CD4-positive, alpha-beta T cell treated with Interleukin-17A for 4 hours (primary cell): ENCODE data around the gene RTN4R.

Source experiments
- DNase-seq: peaks from one replicate; pipeline ENCODE4 v3.0.0-alpha.2; 2020; ENCODE audit warnings: mixed read lengths

RTN4R gene

GRCh38 chr22:20256551-20257211 is 11.4 kb downstream of the RTN4R start:
- no peak for DNase-seq

DNA sequence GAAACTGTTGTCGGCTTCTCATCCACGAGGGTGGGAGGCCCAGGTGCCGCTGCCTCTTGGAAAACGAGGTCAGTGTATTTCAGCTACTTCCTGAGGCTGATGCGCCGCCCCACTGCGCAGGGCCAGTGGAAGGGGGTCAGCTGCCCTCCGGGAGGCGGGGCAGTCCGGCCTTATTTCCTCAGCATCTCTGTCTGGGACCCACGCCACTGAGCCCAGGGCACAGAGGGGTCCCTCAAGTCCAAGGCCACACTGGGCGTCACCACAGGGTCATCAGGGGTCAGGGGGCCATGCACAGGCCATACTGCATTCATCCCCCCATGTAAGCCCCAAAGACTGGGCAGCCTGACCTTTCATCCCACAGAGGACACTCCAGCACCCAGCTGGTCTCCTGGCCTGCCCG is 12.1 kb downstream of the RTN4R start:
- DNase-seq = no peak

DNA sequence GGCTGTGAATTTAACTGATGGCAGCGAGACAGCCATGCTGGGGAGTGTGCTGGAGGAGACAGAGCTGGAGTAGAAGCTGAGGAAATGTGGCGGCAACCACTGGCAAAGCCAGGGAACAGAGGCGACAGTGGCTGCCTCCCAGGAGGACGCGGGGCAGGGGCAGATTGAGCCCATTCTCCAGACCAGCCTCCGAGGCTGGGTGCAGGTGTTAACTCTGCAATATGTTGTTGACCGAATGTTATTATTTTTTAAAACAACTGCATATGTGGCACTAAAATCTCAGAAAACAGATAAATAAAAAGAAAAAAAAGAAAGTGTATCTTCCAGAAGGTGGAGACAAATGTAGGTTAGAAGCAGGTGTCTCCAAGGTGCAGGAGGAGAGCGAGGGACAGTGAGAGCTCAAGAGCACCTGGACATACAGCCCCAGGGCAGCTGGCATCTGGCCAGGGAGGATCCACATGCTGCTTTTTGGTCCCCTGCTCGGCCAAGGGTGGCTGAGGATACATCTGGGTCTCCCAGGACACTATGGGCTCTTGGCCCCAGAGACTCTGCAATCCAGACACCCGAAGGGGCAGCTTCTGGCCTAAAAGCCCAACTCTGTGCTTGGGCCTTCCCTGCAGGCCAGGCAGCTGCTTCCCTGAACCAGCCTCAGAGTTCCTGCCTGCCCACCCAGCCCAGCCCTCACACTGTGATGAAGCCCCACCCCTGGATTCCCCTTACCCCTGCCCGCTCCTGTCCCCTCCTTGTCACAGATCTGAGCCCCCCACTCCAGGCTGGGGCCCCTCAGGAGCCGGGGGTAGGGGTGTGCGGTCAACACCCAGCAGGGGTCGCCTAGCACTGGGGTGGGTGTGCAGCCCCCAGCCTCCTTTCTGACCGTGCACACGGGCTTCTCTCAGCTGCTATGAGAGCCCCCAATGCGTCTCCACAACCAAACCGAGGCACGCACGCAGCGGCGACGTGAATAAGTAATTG is 12.9 kb downstream of the RTN4R start:
- DNase-seq = no peak

DNA sequence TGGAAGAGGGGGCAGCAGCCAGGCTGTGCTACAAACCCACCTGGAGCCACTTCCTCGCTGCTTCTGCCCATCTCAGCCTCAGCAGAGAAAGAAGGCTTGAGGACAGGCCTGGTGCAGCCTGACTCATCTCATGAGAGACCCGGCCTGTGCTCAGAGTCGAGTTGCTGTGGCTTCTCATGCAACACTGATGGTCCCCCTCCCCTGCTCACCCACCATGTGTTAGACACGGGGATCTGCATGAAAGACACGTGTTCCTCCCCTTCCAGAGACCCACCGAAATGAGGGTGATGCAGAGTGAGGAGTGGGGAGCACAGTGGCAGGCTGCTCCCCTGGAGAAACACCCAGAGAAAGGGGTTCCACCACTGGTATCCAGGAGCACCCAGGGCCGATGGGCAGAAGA is 15.0 kb downstream of the RTN4R start:
- no peak for DNase-seq

DNA sequence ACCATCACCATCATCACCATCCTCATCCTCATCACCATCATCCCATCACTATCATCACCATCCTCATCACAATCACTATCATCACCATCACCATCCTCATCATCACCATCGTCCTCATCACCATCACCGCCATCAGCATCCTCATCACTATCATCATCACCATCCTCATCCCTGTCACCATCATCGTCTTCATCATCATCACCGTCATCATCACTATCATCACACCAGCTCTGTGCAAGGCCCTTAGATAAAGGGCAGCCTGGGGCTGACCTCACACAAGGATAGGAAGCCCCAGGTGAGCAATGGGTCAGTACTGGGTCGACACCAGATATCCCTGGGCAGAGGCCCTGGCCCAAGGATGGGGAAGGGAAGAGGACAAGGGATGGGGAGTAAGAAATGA is 16.1 kb downstream of the RTN4R start:
- no peak for DNase-seq

DNA sequence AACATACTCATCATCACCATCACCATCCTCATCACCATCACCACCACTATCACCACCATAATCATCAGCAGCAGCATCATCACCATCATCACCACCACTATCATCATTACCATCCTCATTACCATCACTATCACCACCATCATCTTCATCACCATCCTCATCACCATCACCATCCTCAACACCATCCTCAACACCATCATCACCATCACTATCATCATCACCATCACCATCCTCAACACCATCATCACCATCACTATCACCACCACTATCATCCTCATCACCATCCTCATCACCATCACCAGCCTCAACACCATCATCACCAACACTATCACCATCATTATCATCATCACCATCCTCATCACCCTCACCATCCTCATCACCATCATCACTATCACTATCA is 16.6 kb downstream of the RTN4R start:
- DNase-seq = no peak

DNA sequence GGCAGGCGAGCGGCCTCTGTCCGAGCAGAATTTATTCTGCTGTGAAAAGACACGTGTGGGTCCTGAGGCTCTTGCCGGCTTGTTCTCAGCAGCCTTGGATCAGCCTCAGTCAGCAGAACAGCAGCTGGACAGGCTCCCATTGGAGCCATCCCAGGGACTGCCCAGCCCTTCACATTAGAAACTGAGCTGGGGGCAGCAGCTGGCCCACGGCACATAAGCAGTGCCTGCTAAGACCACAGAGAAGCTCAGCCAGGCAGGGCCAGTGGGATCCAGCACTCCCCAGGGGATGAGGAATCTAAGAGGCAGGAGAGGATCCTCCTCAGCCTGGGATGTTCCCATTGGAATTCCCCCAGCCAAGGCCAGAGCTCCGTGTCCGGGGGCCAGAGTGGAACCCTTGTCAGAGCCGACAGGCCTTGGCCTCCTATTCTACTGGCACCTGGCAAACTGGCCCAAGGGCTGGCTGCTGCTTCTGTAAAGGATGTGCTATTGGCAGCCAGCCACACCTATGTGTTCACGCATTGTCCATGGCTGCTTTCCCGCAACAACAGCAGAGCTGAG is 18.2 kb downstream of the RTN4R start:
- no peak for DNase-seq

- no peak for DNase-seq
Observed at GRCh38 chr22:20248461-20248978, 19.6 kb downstream of the RTN4R start.

GRCh38 chr22:20247608-20248171 is 20.4 kb downstream of the RTN4R start:
- no peak for DNase-seq

DNA sequence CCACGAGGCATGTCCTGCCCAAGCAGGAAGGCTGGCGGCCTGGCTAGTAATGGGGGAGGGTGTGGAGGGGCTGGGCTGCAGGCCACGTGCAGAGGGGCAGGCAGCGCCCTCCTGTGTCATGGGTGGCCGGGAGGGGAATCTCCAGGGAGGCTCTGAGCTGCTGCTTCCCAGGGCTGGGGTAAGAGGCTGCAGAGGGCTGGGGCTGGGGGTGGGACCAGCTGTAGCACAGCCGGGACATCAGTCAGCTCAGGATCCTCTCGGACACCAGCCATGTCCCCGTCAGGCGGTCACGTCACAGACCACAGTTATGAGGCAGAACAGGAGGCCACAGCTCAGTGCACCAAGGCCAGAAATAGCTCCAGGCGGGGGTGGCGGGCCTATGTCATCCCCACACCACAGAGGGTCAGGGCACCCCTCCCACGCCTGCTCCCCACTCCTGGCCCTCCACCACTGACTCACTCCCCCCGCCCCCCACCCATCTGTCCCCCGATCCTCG is 21.1 kb downstream of the RTN4R start:
- DNase-seq = no peak

GRCh38 chr22:20246368-20247009 is 21.6 kb downstream of the RTN4R start:
- DNase-seq = no peak

DNA sequence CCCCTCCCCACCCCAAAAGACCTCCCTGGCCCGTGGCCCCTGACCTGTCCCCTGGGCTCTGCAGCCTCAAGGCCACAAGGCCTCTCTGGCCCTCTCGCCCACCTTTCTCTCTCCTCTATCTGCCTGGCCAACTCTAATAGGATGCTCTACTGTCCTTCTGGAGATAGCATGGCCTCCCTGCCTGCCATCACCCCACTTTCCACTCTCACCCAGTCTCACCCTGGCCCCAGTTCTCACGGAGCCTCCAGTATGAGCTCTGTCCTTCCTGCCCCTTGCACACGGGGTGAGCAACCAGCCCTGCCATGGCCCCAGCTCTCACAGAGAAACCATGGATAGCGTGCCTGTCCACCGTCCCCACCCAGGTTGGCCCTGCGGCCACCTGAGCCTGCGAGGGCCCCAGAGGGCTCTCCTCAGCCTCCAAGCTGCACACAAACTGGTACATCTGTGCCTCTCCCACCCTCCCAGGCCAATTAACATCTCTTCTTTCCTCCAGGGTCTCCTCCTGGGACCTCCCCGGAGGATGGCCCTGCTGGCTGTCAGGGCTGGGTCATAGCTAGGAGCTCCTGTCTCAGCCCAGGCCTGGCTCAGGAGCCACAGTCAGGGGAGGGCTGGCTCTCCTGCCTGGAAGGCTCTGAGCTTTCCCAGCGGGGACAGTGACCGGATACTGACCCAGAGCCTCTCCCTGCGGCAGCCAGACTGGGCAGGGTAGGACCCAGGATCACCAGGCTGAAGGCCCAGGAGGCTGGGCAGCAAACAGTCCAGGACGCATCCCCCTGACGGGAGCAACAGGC is 22.3 kb downstream of the RTN4R start:
- DNase-seq = peak; percentile 19

DNA sequence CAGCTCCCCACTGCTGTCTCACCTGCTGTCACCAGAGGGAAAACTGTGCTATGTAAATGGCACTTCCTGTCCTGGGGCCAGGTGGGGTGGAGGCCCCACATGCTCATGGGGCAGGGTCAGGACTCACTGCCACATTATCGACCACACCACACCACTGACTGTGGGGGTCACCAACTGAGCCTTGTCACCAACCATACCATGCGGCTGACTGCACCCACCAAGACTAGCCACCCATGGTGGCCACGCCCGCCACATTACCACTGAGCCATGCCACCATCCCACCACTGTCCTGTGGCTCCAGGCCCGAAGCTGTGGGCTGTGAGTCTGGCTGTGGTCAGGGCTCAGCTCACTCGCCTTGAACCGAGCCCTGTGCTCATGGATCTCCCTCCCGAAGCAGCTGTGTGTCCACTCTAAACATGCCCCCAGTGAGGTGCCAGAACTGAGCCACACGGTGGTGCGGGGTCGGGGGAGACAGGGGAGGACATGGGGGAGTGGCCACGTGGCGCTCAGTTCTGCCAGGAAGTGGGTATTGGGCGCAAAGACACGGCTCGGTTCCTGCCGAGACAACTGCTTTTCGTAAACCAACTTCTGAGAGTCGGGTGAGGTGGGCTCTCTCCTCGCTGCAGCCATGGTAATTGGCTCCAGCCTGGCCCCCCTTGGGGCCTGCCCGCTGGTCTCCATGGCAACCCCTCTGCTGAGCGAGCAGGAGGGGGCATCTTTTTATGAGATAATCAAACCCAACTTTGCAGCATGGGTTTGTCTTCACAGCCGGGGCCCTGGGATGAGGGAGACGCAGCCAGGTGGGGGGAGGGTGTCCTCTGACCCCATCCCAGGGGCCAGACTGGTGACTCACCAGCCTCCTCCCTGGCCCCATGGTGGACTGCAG is 23.2 kb downstream of the RTN4R start:
- peak; percentile 75 for DNase-seq

DNA sequence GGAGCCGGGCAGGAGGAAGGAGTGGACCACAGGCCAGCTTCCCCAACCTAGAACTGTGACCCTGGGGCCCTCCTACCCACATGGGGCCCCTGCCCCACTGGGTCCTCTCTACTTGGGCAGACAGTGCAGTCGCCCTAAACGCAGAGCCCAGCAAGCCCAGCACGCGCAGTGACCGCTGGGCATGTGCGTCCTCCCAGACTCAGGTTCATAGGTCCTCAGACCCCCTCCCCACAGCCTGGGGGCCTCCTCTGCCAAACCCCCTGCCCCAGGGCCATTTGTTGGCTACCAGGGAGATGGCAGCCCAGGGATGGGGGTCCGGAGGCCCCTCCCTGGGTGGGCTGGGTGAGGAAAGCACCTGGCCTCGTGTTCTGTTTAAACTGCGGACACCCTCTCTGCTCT is 23.9 kb downstream of the RTN4R start:
- no peak for DNase-seq

DNA sequence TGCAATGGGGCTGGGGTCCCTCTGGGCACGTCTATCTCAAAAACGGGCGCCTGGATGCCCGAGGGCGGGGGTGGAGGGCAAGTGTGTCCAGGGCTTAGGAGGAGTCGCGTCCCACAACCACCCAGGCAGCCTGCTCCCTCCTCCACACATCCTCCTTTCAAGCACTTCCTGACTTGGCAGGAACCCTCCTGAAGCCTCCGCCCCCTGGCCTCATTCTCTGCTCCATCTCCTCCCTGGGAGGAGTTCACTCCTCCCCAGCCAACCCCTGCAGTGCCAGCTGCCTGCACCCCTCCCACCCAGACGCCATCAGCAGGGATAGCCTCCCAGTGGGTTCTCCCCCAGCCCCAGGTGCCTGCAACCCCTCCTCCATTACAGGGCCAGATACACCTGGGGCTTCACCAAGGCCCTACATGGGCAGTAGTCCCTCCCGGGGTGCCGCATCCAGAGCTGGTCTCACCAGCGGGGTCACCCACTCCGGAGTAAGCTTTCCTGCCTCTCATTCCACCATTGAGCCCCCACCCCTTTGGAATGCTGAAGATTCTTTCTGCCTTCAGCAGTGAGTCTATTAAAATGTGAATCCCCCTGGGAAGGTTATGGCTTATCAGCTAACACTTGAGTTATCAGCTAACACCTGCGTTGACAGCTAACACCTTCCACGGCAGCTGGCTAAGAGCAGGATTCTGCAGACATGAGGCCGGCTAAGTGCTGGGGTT is 24.4 kb downstream of the RTN4R start:
- peak; percentile 82 for DNase-seq

DNA sequence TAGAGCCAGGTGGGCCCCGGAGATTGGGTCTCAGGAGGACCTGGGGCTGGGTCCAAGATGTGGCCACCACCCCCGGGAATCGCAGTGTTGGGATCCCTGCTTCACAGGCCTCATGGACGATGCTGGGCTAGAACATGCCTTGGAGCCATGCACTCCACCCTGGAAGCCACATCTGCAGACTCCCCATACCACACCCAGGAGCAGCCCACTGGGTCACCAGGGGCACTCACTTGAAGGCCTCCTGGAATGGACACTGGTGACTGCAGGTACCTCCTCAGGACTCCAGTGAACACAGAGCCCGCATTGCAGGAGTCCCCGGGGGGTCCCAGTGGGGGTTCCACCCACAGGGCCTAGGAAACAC is 25.0 kb downstream of the RTN4R start:
- peak; percentile 19 for DNase-seq

- peak; percentile 66 for DNase-seq
Observed at GRCh38 chr22:20242393-20243175, 25.5 kb downstream of the RTN4R start.

DNA sequence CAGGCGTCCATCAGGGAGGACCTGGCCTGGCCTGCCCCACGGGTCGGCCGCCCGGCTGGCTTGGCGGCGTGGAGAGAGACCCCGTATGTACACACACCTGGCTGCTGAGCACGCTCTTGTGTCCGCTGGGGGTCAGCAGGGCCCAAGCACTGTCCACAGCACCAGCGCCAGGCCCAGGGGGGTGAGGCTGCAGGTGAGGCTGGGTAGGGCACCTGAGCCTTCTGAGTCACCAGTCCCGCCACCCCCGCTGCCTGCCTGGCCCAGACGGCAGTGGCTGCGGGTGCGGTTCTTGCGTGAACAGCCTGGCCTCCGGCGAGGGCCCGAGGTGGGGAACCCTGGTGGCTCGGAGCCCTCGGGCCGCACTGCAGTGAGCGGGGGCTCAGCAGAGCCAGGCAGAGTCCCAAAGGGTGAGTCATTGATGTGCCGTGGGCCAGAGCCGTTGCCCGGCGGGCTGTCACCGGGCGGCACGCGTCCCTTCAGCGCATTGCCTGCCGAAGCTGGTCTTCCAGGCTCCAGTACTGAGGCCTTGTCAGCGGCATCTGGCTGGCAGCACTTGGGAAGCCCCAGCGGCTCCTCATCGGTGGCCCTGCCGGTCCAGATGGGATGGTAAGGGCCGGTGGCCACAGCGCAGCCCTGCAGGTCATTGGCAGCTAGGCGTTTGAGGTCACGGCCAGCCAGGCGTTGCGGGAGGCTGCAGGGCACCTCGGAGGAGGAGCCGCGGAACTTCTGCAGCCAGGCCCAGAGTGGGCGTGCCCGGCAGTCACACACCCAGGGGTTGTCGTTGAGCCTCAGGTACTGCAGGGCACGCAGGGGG is 26.3 kb downstream of the RTN4R start:
- no peak for DNase-seq
